Measurements from ENCODE around the gene LMAN1L. TPM values are rescaled to one million over a fixed set of nuclear protein-coding genes. Genes with fewer than 3 reads are reported as not detected.

Gene LMAN1L
- total RNA-seq, 1 experiment from 2014 or later: not detected

GRCh38 chr15:74855857-74856256 lies 43.2 kb downstream of the LMAN1L start:
- DNase-seq: peak; percentile 33

GRCh38 chr15:74856537-74856936 lies 43.9 kb downstream of the LMAN1L start:
- no peaks in the 10 kb centered on the region for H3K27me3 ChIP-seq (ENCODE audit: control insufficient read depth, insufficient read depth, low read length)
- no peak overlapping the region for H3K4me3 ChIP-seq (ENCODE audit: insufficient read depth, low read depth, low read length)
- DNase-seq: no peak
- peaks cover 14% of the 10 kb centered on the region for H3K36me3 ChIP-seq (replicated peaks; ENCODE audit: control insufficient read depth, insufficient read depth, low read length)

More at GRCh38 chr15:74855857-74856256, 43.2 kb downstream of the LMAN1L start:
- no peak overlapping the region for H3K4me3 ChIP-seq (ENCODE audit: insufficient read depth, low read depth, low read length)
- no peaks in the 10 kb centered on the region for H3K27me3 ChIP-seq (ENCODE audit: control insufficient read depth, insufficient read depth, low read length)
- peaks cover 19% of the 10 kb centered on the region for H3K36me3 ChIP-seq (replicated peaks; ENCODE audit: control insufficient read depth, insufficient read depth, low read length)

- DNase-seq: no peak
- H3K36me3 ChIP-seq (replicated peaks; ENCODE audit: control insufficient read depth, insufficient read depth, low read length): peaks cover 8% of the 10 kb centered on the region
Measured at GRCh38 chr15:74857082-74857655, 44.5 kb downstream of the LMAN1L start.

GRCh38 chr15:74857671-74858368 lies 45.2 kb downstream of the LMAN1L start:
- H3K4me3 ChIP-seq (ENCODE audit: insufficient read depth, low read depth, low read length): no peak overlapping the region
- no peak for DNase-seq
- H3K27me3 ChIP-seq (ENCODE audit: control insufficient read depth, insufficient read depth, low read length): no peaks in the 10 kb centered on the region
- H3K36me3 ChIP-seq (replicated peaks; ENCODE audit: control insufficient read depth, insufficient read depth, low read length): peaks cover 5% of the 10 kb centered on the region

More at GRCh38 chr15:74857082-74857655, 44.5 kb downstream of the LMAN1L start:
- Histone ChIP-seq H3K27me3 (ENCODE audit: control insufficient read depth, insufficient read depth, low read length) (no peaks in the 10 kb centered on the region), H3K4me3 (ENCODE audit: insufficient read depth, low read depth, low read length) (no peak overlapping the region)

- Histone ChIP-seq H3K36me3 (replicated peaks; ENCODE audit: control insufficient read depth, insufficient read depth, low read length) (peaks cover 3% of the 10 kb centered on the region), H3K4me3 (ENCODE audit: insufficient read depth, low read depth, low read length) (no peak overlapping the region)
- DNase-seq: no peak
Measured at GRCh38 chr15:74858369-74858740, 45.7 kb downstream of the LMAN1L start.

GRCh38 chr15:74863239-74864056 lies 50.8 kb downstream of the LMAN1L start:
- no peaks in the 10 kb centered on the region for H3K27me3 ChIP-seq (ENCODE audit: control insufficient read depth, insufficient read depth, low read length)
- H3K36me3 ChIP-seq (replicated peaks; ENCODE audit: control insufficient read depth, insufficient read depth, low read length): no peaks in the 10 kb centered on the region; the same call in none of the 2 replicates
- DNase-seq: no peak
- H3K4me3 ChIP-seq (ENCODE audit: insufficient read depth, low read depth, low read length): no peak overlapping the region

More at GRCh38 chr15:74858369-74858740, 45.7 kb downstream of the LMAN1L start:
- no peaks in the 10 kb centered on the region for H3K27me3 ChIP-seq (ENCODE audit: control insufficient read depth, insufficient read depth, low read length)

GRCh38 chr15:74864296-74864695 lies 51.7 kb downstream of the LMAN1L start:
- Histone ChIP-seq H3K36me3 (replicated peaks; ENCODE audit: control insufficient read depth, insufficient read depth, low read length) (no peaks in the 10 kb centered on the region; the same call in none of the 2 replicates), H3K27me3 (ENCODE audit: control insufficient read depth, insufficient read depth, low read length) (no peaks in the 10 kb centered on the region), H3K4me3 (ENCODE audit: insufficient read depth, low read depth, low read length) (no peak overlapping the region)
- DNase-seq: no peak

GRCh38 chr15:74865316-74865715 lies 52.7 kb downstream of the LMAN1L start:
- Histone ChIP-seq H3K27me3 (ENCODE audit: control insufficient read depth, insufficient read depth, low read length) (no peaks in the 10 kb centered on the region), H3K36me3 (replicated peaks; ENCODE audit: control insufficient read depth, insufficient read depth, low read length) (no peaks in the 10 kb centered on the region; the same call in none of the 2 replicates), H3K4me3 (ENCODE audit: insufficient read depth, low read depth, low read length) (no peak overlapping the region)
- no peak for DNase-seq

GRCh38 chr15:74866090-74866489 lies 53.5 kb downstream of the LMAN1L start:
- no peak overlapping the region for H3K4me3 ChIP-seq (ENCODE audit: insufficient read depth, low read depth, low read length)
- no peaks in the 10 kb centered on the region; the same call in none of the 2 replicates for H3K36me3 ChIP-seq (replicated peaks; ENCODE audit: control insufficient read depth, insufficient read depth, low read length)
- DNase-seq: no peak
- H3K27me3 ChIP-seq (ENCODE audit: control insufficient read depth, insufficient read depth, low read length): no peaks in the 10 kb centered on the region

- Histone ChIP-seq H3K27me3 (ENCODE audit: control insufficient read depth, insufficient read depth, low read length) (no peaks in the 10 kb centered on the region), H3K36me3 (replicated peaks; ENCODE audit: control insufficient read depth, insufficient read depth, low read length) (no peaks in the 10 kb centered on the region; the same call in none of the 2 replicates), H3K4me3 (ENCODE audit: insufficient read depth, low read depth, low read length) (no peak overlapping the region)
- DNase-seq: no peak
Measured at GRCh38 chr15:74867466-74868038, 54.9 kb downstream of the LMAN1L start.

- DNase-seq: no peak
- H3K4me3 ChIP-seq (ENCODE audit: insufficient read depth, low read depth, low read length): no peak overlapping the region
Measured at GRCh38 chr15:74868059-74868458, 55.4 kb downstream of the LMAN1L start.

GRCh38 chr15:74869372-74869725 lies 56.7 kb downstream of the LMAN1L start:
- H3K27me3 ChIP-seq (ENCODE audit: control insufficient read depth, insufficient read depth, low read length): no peaks in the 10 kb centered on the region
- DNase-seq: no peak
- no peaks in the 10 kb centered on the region; the same call in none of the 2 replicates for H3K36me3 ChIP-seq (replicated peaks; ENCODE audit: control insufficient read depth, insufficient read depth, low read length)
- H3K4me3 ChIP-seq (ENCODE audit: insufficient read depth, low read depth, low read length): no peak overlapping the region

More at GRCh38 chr15:74868059-74868458, 55.4 kb downstream of the LMAN1L start:
- Histone ChIP-seq H3K27me3 (ENCODE audit: control insufficient read depth, insufficient read depth, low read length) (no peaks in the 10 kb centered on the region), H3K36me3 (replicated peaks; ENCODE audit: control insufficient read depth, insufficient read depth, low read length) (no peaks in the 10 kb centered on the region; the same call in none of the 2 replicates)

- Histone ChIP-seq H3K4me3 (ENCODE audit: insufficient read depth, low read depth, low read length) (no peak overlapping the region), H3K36me3 (replicated peaks; ENCODE audit: control insufficient read depth, insufficient read depth, low read length) (no peaks in the 10 kb centered on the region; the same call in none of the 2 replicates)
- no peak for DNase-seq
Measured at GRCh38 chr15:74869726-74870407, 57.2 kb downstream of the LMAN1L start.

More at GRCh38 chr15:74869726-74870407, 57.2 kb downstream of the LMAN1L start:
- no peaks in the 10 kb centered on the region for H3K27me3 ChIP-seq (ENCODE audit: control insufficient read depth, insufficient read depth, low read length)
